OCI-LY3 (cell line): ENCODE measurements around the gene ITGAX.

Source experiments
- CTCF ChIP-seq: fragments of 200-600, 300-600 bp; sonication (generic); IDR thresholded peaks from 2 replicates; pipeline ENCODE4 v1.5.1; 2014; ENCODE audit warnings: antibody characterized with exemption, low read length, low read depth
- EZH2phosphoT487 ChIP-seq: fragments of 200-600 bp; shearing (Covaris generic); IDR thresholded peaks from 2 replicates; pipeline ENCODE4 v1.6.1; 2018; ENCODE audit warnings: antibody characterized with exemption, mixed run types, low read depth

- TF ChIP-seq CTCF (no peak), EZH2phosphoT487 (no peak)
Observed at GRCh38 chr16:31376705-31377104, 21.7 kb downstream of the ITGAX start.
